ENCODE data around the gene HMGB1. TPM values are rescaled to one million over a fixed set of nuclear protein-coding genes. Genes with fewer than 3 reads are reported as not detected.

The HMGB1 gene
- polyA plus RNA-seq, 6 donors from 2014 or later = 649 to 840 (median 792) TPM

GRCh38 chr13:30481241-30481760 is 15.6 kb upstream of the HMGB1 start:
- DNase-seq = no peak
- Mint-ChIP-seq H3K27me3 (no peaks in the 10 kb centered on the region), H3K4me1 (peaks cover 0 to 15% (median 0%) of the 10 kb centered on the region in 3 donors), H3K27ac (no peak overlapping the region), H3K9me3 (no peaks in the 10 kb centered on the region), H3K36me3 (no peaks in the 10 kb centered on the region), H3K4me3 (no peak overlapping the region)
- no peak for ATAC-seq (ENCODE audit: low read depth in 2 of 2)

GRCh38 chr13:30480292-30480950 is 14.7 kb upstream of the HMGB1 start:
- peak overlapping the region in 1 of 6 donors; percentile 23 for H3K27ac Mint-ChIP-seq
- H3K4me3 Mint-ChIP-seq = no peak overlapping the region
- H3K36me3 Mint-ChIP-seq = no peaks in the 10 kb centered on the region
- no peaks in the 10 kb centered on the region for H3K9me3 Mint-ChIP-seq
- no peaks in the 10 kb centered on the region for H3K27me3 Mint-ChIP-seq
- DNase-seq (no peak), ATAC-seq (ENCODE audit: low read depth in 2 of 2) (no peak)
- peaks cover 0 to 17% (median 0%) of the 10 kb centered on the region in 3 donors for H3K4me1 Mint-ChIP-seq

GRCh38 chr13:30479883-30480219 is 14.1 kb upstream of the HMGB1 start:
- no peak for ATAC-seq (ENCODE audit: low read depth in 2 of 2)
- H3K27ac Mint-ChIP-seq = no peak overlapping the region
- peak overlapping the region in 1 of 8 donors; percentile 71 for H3K4me3 Mint-ChIP-seq
- DNase-seq = no peak
- H3K4me1 Mint-ChIP-seq = peaks cover 0 to 19% (median 0%) of the 10 kb centered on the region in 3 donors
- no peaks in the 10 kb centered on the region for H3K9me3 Mint-ChIP-seq
- no peaks in the 10 kb centered on the region for H3K27me3 Mint-ChIP-seq
- H3K36me3 Mint-ChIP-seq = no peaks in the 10 kb centered on the region

- ATAC-seq (ENCODE audit: low read depth in 2 of 2) (no peak), DNase-seq (no peak)
- H3K36me3 Mint-ChIP-seq = no peaks in the 10 kb centered on the region
- no peaks in the 10 kb centered on the region for H3K9me3 Mint-ChIP-seq
- peak overlapping the region in 1 of 6 donors; percentile 34 for H3K27ac Mint-ChIP-seq
- no peaks in the 10 kb centered on the region for H3K27me3 Mint-ChIP-seq
- peaks cover 0 to 19% (median 0%) of the 10 kb centered on the region in 3 donors for H3K4me1 Mint-ChIP-seq
- H3K4me3 Mint-ChIP-seq = no peak overlapping the region
These were observed 13.6 kb upstream of the HMGB1 start for GRCh38 chr13:30479154-30479882.

- H3K4me3 Mint-ChIP-seq = no peak overlapping the region
- H3K9me3 Mint-ChIP-seq = no peaks in the 10 kb centered on the region
- peaks cover 0 to 19% (median 0%) of the 10 kb centered on the region in 3 donors for H3K4me1 Mint-ChIP-seq
- peak overlapping the region in 1 of 6 donors; percentile 81 for H3K27ac Mint-ChIP-seq
- no peaks in the 10 kb centered on the region for H3K36me3 Mint-ChIP-seq
- DNase-seq (peak; percentile 28), ATAC-seq (ENCODE audit: low read depth in 2 of 2) (peak; percentile 96 to 97)
- no peaks in the 10 kb centered on the region for H3K27me3 Mint-ChIP-seq
These were observed 11.8 kb upstream of the HMGB1 start for GRCh38 chr13:30477346-30478195.

GRCh38 chr13:30473675-30474074 is 7.9 kb upstream of the HMGB1 start:
- Mint-ChIP-seq H3K4me3 (no peak overlapping the region), H3K9me3 (no peaks in the 10 kb centered on the region), H3K4me1 (peaks cover 0 to 19% (median 0%) of the 10 kb centered on the region in 3 donors), H3K27ac (peak overlapping the region in 1 of 6 donors; percentile 1), H3K27me3 (no peaks in the 10 kb centered on the region), H3K36me3 (no peaks in the 10 kb centered on the region)
- DNase-seq (no peak), ATAC-seq (ENCODE audit: low read depth in 2 of 2) (no peak)

GRCh38 chr13:30466841-30467252 is 1.1 kb upstream of the HMGB1 start:
- DNase-seq (peak; percentile 52), ATAC-seq (ENCODE audit: low read depth in 2 of 2) (no peak)
- H3K36me3 Mint-ChIP-seq = peaks cover 0 to 7% of the 10 kb centered on the region in 2 donors
- H3K9me3 Mint-ChIP-seq = peaks cover 0 to 3% (median 0%) of the 10 kb centered on the region in 7 donors
- H3K27me3 Mint-ChIP-seq = no peaks in the 10 kb centered on the region
- H3K27ac Mint-ChIP-seq = peak overlapping the region in 4 of 6 donors; percentile 16 to 65 (median 46)
- H3K4me1 Mint-ChIP-seq = peaks cover 16 to 36% (median 31%) of the 10 kb centered on the region in 3 donors
- peak overlapping the region in 5 of 8 donors; percentile 48 to 98 (median 76) for H3K4me3 Mint-ChIP-seq

GRCh38 chr13:30466358-30466714 is 600 bp upstream of the HMGB1 start:
- ATAC-seq (ENCODE audit: low read depth in 2 of 2) (no peak), DNase-seq (no peak)
- Mint-ChIP-seq H3K4me3 (peak overlapping the region; percentile 71 to 98 (median 92)), H3K27me3 (no peaks in the 10 kb centered on the region), H3K27ac (peak overlapping the region in 4 of 6 donors; percentile 73 to 99 (median 98)), H3K36me3 (peaks cover 3 to 7% of the 10 kb centered on the region in 2 donors), H3K9me3 (peaks cover 0 to 3% (median 0%) of the 10 kb centered on the region in 7 donors), H3K4me1 (peaks cover 18 to 41% (median 33%) of the 10 kb centered on the region in 3 donors)

GRCh38 chr13:30465343-30465592 is 468 bp downstream of the HMGB1 start:
- peak overlapping the region in 1 of 8 donors; percentile 98 for H3K4me3 Mint-ChIP-seq
- peaks cover 0 to 3% (median 0%) of the 10 kb centered on the region in 7 donors for H3K9me3 Mint-ChIP-seq
- peaks cover 20 to 43% (median 36%) of the 10 kb centered on the region in 3 donors for H3K4me1 Mint-ChIP-seq
- ATAC-seq (ENCODE audit: low read depth in 2 of 2) (peak; percentile 0 to 2), DNase-seq (no peak)
- H3K27ac Mint-ChIP-seq = peak overlapping the region in 1 of 6 donors; percentile 99
- peaks cover 5 to 7% of the 10 kb centered on the region in 2 donors for H3K36me3 Mint-ChIP-seq
- no peaks in the 10 kb centered on the region for H3K27me3 Mint-ChIP-seq

- H3K4me1 Mint-ChIP-seq = peaks cover 20 to 43% (median 36%) of the 10 kb centered on the region in 3 donors
- peak overlapping the region; percentile 95 to 99 (median 97) for H3K27ac Mint-ChIP-seq
- peaks cover 0 to 3% (median 0%) of the 10 kb centered on the region in 7 donors for H3K9me3 Mint-ChIP-seq
- peak; percentile 45 to 51 for ATAC-seq (ENCODE audit: low read depth in 2 of 2)
- peak; percentile 77 for DNase-seq
- H3K36me3 Mint-ChIP-seq = peaks cover 5 to 7% of the 10 kb centered on the region in 2 donors
- H3K4me3 Mint-ChIP-seq = peak overlapping the region; percentile 80 to 97 (median 93)
- H3K27me3 Mint-ChIP-seq = no peaks in the 10 kb centered on the region
These were observed 1.0 kb downstream of the HMGB1 start for GRCh38 chr13:30464496-30465342.

- Mint-ChIP-seq H3K36me3 (peaks cover 5 to 7% of the 10 kb centered on the region in 2 donors), H3K9me3 (peaks cover 0 to 3% (median 0%) of the 10 kb centered on the region in 7 donors), H3K27me3 (no peaks in the 10 kb centered on the region), H3K4me3 (peak overlapping the region; percentile 80 to 97 (median 93)), H3K4me1 (peaks cover 23 to 50% (median 42%) of the 10 kb centered on the region in 3 donors), H3K27ac (peak overlapping the region; percentile 93 to 99 (median 96))
- DNase-seq = peak; percentile 59
- peak in 1 of 2 donors; percentile 5 for ATAC-seq (ENCODE audit: low read depth in 2 of 2)
These were observed 1.8 kb downstream of the HMGB1 start for GRCh38 chr13:30463787-30464495.
